MCF 10A (cell line): ENCODE data around the gene ENTPD6. TPM values are rescaled to one million over a fixed set of nuclear protein-coding genes. Genes with fewer than 3 reads are reported as not detected.
A peak's percentile ranks its signal among the peaks of the same experiment; 100 is the strongest.
"Not testable (repeated sequence)": the region's sequence is repeated elsewhere in the genome, so short reads cannot be mapped to it uniquely, and the experiment has no call there.

Source experiments
- BruUV-seq: library from RNA; stranded (reverse); fragments of 400-500 nt; replicated peaks from 2 replicates; lab custom pipeline; 2021; lab: Mats Ljungman, UMichigan
- CTCF ChIA-PET: fragments of 300-600 bp; sonication (Branson Sonifier 250); formaldehyde crosslinking; extraction: SDS; loops from one replicate; lab custom pipeline; 2021; ENCODE audit warnings: antibody characterized with exemption, inconsistent platforms; lab: Yijun Ruan, JAX
- POLR2A ChIA-PET: fragments of 300-600, 350-650 bp; sonication (Branson Sonifier 250); formaldehyde crosslinking; extraction: SDS; loops from one replicate; lab custom pipeline; 2020; ENCODE audit warnings: antibody characterized with exemption, inconsistent platforms; lab: Yijun Ruan, JAX
- DNase-seq: peaks from one replicate; pipeline ENCODE4 v3.0.0-alpha.2; 2018; ENCODE audit not compliant: unreplicated experiment
- H3K27ac Mint-ChIP-seq: one replicate; pipeline ENCODE4 v1.8.0; 2022; ENCODE audit warnings: mild to moderate bottlenecking, low read depth, mixed read lengths; ENCODE audit not compliant: unreplicated experiment
- H3K27me3 Mint-ChIP-seq: one replicate; pipeline ENCODE4 v1.8.0; 2022; ENCODE audit warnings: mixed read lengths; ENCODE audit not compliant: insufficient read depth, unreplicated experiment
- H3K36me3 Mint-ChIP-seq: one replicate; pipeline ENCODE4 v1.8.0; 2022; ENCODE audit warnings: mild to moderate bottlenecking, moderate library complexity, mixed read lengths; ENCODE audit not compliant: insufficient read depth, unreplicated experiment
- H3K4me1 Mint-ChIP-seq: one replicate; pipeline ENCODE4 v1.8.0; 2022; ENCODE audit warnings: mixed read lengths; ENCODE audit not compliant: insufficient read depth, unreplicated experiment
- H3K4me3 Mint-ChIP-seq: one replicate; pipeline ENCODE4 v1.8.0; 2022; ENCODE audit warnings: mild to moderate bottlenecking, moderate library complexity, mixed read lengths; ENCODE audit not compliant: unreplicated experiment
- H3K9me3 Mint-ChIP-seq: one replicate; pipeline ENCODE4 v1.8.0; 2022; ENCODE audit warnings: mixed read lengths; ENCODE audit not compliant: unreplicated experiment
- intact Hi-C: fragments of 100-400 bp; cut with micrococcal nuclease; formaldehyde crosslinking; loops from 2 replicates; pipeline ENCODE4 v1.14.1; 2022
- total RNA-seq: library from RNA; stranded (reverse); gene quantifications from 2 replicates; pipeline ENCODE4 v1.2.3, GENCODE V29; 2022
- TF ChIP-seq, protein P1 (sequence below): fragments of 200-600 bp; IDR thresholded peaks from one replicate; pipeline ENCODE4 v1.8.0; 2022; ENCODE audit warnings: antibody characterized with exemption, mild to moderate bottlenecking; ENCODE audit not compliant: unreplicated experiment

ENTPD6 gene
- total RNA-seq, 1 experiment from 2014 or later: 98.0 TPM

DNA sequence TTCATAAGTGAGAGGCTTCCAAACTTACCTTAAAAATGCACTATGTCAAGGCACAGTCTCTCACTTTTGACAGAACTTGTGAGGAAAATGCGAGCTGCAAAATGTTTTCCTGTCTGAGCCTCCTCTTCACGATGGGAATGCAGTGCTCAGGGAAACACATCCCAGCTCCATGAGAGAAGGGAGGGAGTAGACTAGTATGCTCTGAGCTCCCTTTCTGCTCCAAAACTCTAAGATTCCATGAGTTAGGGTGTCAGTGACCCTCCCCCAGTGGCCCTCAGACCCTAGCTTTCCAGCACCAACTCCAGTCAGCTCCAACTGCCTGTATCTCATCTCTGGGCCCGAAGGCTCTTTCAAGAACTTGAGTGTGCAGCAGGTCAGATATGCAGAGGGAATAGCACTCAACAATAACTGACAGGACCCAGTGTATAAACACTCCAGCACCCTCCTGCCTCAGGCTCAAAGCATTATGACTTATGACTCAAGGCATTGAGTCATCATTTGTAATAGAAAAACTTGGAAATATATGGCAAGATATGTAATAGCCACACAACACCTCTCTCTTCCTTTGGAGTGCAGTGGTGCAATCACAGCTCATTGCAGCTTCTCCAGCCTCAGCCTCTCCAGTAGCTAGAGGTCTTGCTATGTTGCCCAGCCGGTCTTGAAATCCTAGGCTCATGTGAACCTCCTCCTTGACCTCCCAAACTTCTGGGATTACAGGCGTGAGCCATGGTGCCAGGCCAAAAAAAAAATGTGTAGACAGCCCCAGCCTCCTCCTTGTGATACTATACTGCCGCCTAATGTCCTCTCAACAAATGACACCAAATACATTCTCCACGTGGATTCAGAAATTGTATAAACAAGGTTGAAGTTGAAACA, 16.7 kb upstream of the ENTPD6 start:
- peak; percentile 96 for DNase-seq
- POLR2A ChIA-PET: interaction anchor here (0.5 to 3.0 kb wide), 40 partner anchors 8 to 1569 kb away, joined by 3 to 60 read pairs (median 4); partner anchors contain the start of genes APMAP, ENTPD6 and PYGB
- H3K4me3 Mint-ChIP-seq: no peak overlapping the region
- peaks cover 4% of the 10 kb centered on the region for H3K36me3 Mint-ChIP-seq
- TF ChIP-seq, protein P1, sequence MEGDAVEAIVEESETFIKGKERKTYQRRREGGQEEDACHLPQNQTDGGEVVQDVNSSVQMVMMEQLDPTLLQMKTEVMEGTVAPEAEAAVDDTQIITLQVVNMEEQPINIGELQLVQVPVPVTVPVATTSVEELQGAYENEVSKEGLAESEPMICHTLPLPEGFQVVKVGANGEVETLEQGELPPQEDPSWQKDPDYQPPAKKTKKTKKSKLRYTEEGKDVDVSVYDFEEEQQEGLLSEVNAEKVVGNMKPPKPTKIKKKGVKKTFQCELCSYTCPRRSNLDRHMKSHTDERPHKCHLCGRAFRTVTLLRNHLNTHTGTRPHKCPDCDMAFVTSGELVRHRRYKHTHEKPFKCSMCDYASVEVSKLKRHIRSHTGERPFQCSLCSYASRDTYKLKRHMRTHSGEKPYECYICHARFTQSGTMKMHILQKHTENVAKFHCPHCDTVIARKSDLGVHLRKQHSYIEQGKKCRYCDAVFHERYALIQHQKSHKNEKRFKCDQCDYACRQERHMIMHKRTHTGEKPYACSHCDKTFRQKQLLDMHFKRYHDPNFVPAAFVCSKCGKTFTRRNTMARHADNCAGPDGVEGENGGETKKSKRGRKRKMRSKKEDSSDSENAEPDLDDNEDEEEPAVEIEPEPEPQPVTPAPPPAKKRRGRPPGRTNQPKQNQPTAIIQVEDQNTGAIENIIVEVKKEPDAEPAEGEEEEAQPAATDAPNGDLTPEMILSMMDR: peak; percentile 77
- no peaks in the 10 kb centered on the region for H3K27me3 Mint-ChIP-seq
- H3K27ac Mint-ChIP-seq: peak overlapping the region; percentile 0
- CTCF ChIA-PET: interaction anchor here (0.6 to 4.3 kb wide), 62 partner anchors 11 to 1818 kb away, joined by 3 to 92 read pairs (median 4); partner anchors contain the start of gene ENTPD6
- H3K4me1 Mint-ChIP-seq: peaks cover 27% of the 10 kb centered on the region
- intact Hi-C loops: loop anchor here (1.0 to 5.0 kb wide), 7 partner anchors 42 to 220 kb away; no protein-coding TSS in a partner anchor
- BruUV-seq: no TSS peak
- H3K9me3 Mint-ChIP-seq: peaks cover 6% of the 10 kb centered on the region

DNA sequence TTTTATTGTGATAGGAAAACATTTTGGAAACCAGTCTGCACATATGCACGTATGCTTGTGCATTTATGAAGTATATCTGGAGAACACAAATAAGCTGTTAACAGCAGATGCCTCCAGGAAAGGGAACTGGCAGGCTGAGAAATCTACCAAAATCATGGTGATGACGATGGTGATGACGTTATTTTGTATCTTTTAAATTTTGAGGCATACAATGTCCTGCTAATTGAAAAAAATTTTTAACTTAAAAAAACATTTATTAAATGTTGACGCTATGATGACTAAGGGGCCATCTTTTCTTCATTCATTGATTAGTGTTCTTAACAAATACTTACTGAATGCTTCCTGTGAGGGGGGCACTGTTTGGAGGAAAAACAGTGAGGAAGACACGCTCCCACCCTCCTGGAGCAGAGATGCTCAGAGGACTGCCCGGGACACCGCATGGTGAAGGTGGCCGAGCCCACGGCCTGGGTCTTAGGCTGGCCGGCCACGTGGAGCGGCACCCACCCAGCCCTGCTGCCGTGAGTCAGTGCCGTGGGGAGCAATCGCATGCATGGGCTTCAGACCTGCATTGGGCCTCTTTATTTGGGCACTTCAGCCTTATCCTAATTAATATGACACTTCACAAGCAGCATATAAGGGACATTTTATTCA, 15.9 kb upstream of the ENTPD6 start:
- CTCF ChIA-PET: interaction anchor here (0.5 to 4.3 kb wide), 43 partner anchors 10 to 385 kb away, joined by 3 to 92 read pairs (median 5); partner anchors contain the start of gene ENTPD6
- no peak overlapping the region for H3K4me3 Mint-ChIP-seq
- POLR2A ChIA-PET: interaction anchor here (0.8 to 3.0 kb wide), 23 partner anchors 9 to 219 kb away, joined by 3 to 60 read pairs (median 5); partner anchors contain the start of genes APMAP, ENTPD6 and PYGB
- H3K27me3 Mint-ChIP-seq: no peaks in the 10 kb centered on the region
- peaks cover 27% of the 10 kb centered on the region for H3K4me1 Mint-ChIP-seq
- BruUV-seq: no TSS peak
- H3K27ac Mint-ChIP-seq: peak overlapping the region; percentile 0
- intact Hi-C loops: loop anchor here (1.0 to 5.0 kb wide), 7 partner anchors 42 to 220 kb away; no protein-coding TSS in a partner anchor
- TF ChIP-seq, protein P1: no peak
- H3K9me3 Mint-ChIP-seq: peaks cover 9% of the 10 kb centered on the region
- DNase-seq: no peak
- H3K36me3 Mint-ChIP-seq: peaks cover 7% of the 10 kb centered on the region

DNA sequence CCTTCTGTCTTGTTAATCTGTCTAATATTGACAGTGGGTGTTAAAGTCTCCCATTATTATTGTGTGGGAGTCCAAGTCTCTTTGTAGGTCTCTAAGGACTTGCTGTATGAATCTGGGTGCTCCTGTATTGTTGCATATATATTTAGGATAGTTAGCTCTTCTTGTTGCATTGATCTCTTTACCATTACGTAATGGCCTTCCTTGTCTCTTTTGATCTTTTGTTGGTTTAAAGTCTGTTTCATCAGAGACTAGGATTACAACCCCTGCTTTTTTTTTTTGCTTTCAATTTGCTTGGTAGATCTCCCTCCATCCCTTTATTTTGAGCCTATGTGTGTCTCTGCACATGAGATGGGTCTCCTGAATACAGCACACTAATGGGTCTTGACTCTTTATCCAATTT, 11.1 kb upstream of the ENTPD6 start:
- H3K27me3 Mint-ChIP-seq, BruUV-seq, H3K27ac Mint-ChIP-seq, H3K4me1 Mint-ChIP-seq, DNase-seq, intact Hi-C loops, H3K4me3 Mint-ChIP-seq, POLR2A ChIA-PET, H3K36me3 Mint-ChIP-seq, CTCF ChIA-PET: not testable (repeated sequence)
- H3K9me3 Mint-ChIP-seq: peaks cover 22% of the 10 kb centered on the region

DNA sequence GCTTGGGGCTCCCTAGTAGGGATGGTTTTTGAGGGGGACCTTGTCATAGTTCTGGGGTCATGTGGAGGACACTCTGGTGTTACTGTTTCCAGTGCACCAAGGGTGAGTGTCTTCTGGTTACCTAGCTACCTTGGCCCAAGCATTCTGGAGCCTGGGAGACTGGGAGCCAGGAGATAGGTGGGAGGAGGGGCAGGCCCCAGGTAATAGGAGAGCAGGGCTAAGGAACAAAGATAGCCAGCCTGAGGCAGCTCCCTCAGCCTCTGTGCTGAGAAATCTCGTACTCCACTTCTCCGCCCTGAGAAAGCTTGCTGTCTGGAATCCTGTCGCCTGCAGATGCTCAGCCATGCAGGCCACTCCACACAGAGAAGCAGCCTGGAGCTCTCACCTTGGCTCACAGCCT, 8.3 kb upstream of the ENTPD6 start:
- Mint-ChIP-seq H3K4me3 (no peak overlapping the region), H3K4me1 (no peaks in the 10 kb centered on the region), H3K27ac (no peak overlapping the region), H3K27me3 (no peaks in the 10 kb centered on the region), H3K36me3 (peaks cover 12% of the 10 kb centered on the region), H3K9me3 (peaks cover 22% of the 10 kb centered on the region)
- BruUV-seq: no TSS peak
- POLR2A ChIA-PET: interaction anchor here (0.5 to 1.5 kb wide), 4 partner anchors 8 to 1767 kb away, joined by 4 to 5 read pairs (median 5); partner anchors contain the start of gene ENTPD6
- DNase-seq: no peak
- TF ChIP-seq, protein P1: no peak
- CTCF ChIA-PET: interaction anchor here (0.6 to 6.3 kb wide), 6 partner anchors 8 to 211 kb away, joined by 3 to 37 read pairs (median 3); no protein-coding TSS in a partner anchor
- intact Hi-C loops: no loop called here
